AML-193 (cell line): ENCODE results near the gene CACNB4.
"Not testable (repeated sequence)": the region's sequence is repeated elsewhere in the genome, so short reads cannot be mapped to it uniquely, and the experiment has no call there.

Source experiments
- DNase-seq, 2 experiments: peaks; one replicate each; lab custom pipeline; 2025; lab: John Stamatoyannopoulos, UW

Gene CACNB4

GRCh38 chr2:152050915-152051314 is 47.9 kb downstream of the CACNB4 start:
- DNase-seq, result peak in 1 of 2 experiments; percentile 9

GRCh38 chr2:152050341-152050740 is 48.5 kb downstream of the CACNB4 start:
- no peak for DNase-seq

GRCh38 chr2:152049541-152049940 is 49.3 kb downstream of the CACNB4 start:
- no peak for DNase-seq

GRCh38 chr2:152047824-152048471 is 50.9 kb downstream of the CACNB4 start:
- peak in 1 of 2 experiments; percentile 26 for DNase-seq

GRCh38 chr2:152046940-152047339 is 51.9 kb downstream of the CACNB4 start:
- no peak for DNase-seq

- DNase-seq, result no peak
These were observed 55.9 kb downstream of the CACNB4 start for GRCh38 chr2:152042636-152043615.

GRCh38 chr2:152038441-152038958 is 60.3 kb downstream of the CACNB4 start:
- DNase-seq, result peak; percentile 30 to 32

GRCh38 chr2:152037743-152038435 is 61.0 kb downstream of the CACNB4 start:
- no peak for DNase-seq

GRCh38 chr2:152036611-152037469 is 62.0 kb downstream of the CACNB4 start:
- DNase-seq, result peak; percentile 52 to 56

GRCh38 chr2:152034257-152034801 is 64.5 kb downstream of the CACNB4 start:
- no peak for DNase-seq

GRCh38 chr2:152033011-152033925 is 65.6 kb downstream of the CACNB4 start:
- DNase-seq, result no peak

GRCh38 chr2:152031747-152032306 is 67.0 kb downstream of the CACNB4 start:
- DNase-seq, result no peak

- DNase-seq, result peak; percentile 93
These were observed 68.1 kb downstream of the CACNB4 start for GRCh38 chr2:152030596-152031328.

- no peak for DNase-seq
These were observed 70.5 kb downstream of the CACNB4 start for GRCh38 chr2:152028182-152028862.

GRCh38 chr2:152025678-152026287 is 73.1 kb downstream of the CACNB4 start:
- peak; percentile 87 to 93 for DNase-seq

- no peak for DNase-seq
These were observed 74.4 kb downstream of the CACNB4 start for GRCh38 chr2:152024477-152024876.

GRCh38 chr2:152022090-152022489 is 76.8 kb downstream of the CACNB4 start:
- no peak for DNase-seq

- not testable (repeated sequence) for DNase-seq
These were observed 77.8 kb downstream of the CACNB4 start for GRCh38 chr2:152021001-152021400.
